VCaP (cell line): ENCODE results near the gene LPP.
A peak's percentile ranks its signal among the peaks of the same experiment; 100 is the strongest.

Source experiments
- H3K27ac ChIP-seq: fragments of 450-650 bp; 2 replicates; pipeline ENCODE4 v1.5.1; 2017
- CTCF ChIP-seq: fragments of 450-650 bp; conservative IDR thresholded peaks from 2 replicates; pipeline ENCODE4 v1.5.1; 2017; ENCODE audit warnings: mild to moderate bottlenecking, moderate library complexity

The LPP gene

GRCh38 chr3:188720215-188720614 lies 566.3 kb downstream of the LPP start:
- H3K27ac ChIP-seq: no peak overlapping the region
- no peak for TF ChIP-seq CTCF

GRCh38 chr3:188720636-188721035 lies 566.7 kb downstream of the LPP start:
- H3K27ac ChIP-seq: no peak overlapping the region
- TF ChIP-seq CTCF: no peak

DNA sequence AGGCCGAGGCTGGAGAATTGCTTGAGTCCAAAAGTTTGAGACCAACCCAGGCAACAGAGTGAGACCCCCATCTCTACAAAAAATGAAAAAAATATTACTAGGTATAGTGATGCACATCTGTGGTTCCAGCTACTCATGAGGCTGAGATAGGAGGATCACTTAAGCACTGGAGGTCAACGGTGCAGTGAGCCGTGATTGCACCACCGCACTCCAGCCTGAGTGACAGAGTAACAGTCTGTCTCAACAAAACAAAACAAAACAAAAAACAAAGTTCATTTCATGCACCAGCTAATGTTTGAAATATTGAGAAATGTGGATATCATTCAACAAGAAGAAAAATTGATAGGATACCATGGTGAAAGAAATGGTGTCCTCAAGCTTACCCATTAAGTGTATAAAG lies 567.4 kb downstream of the LPP start:
- 0 out of 2 replicates have a peak overlapping the region, but pooled peaks have one; percentile 5 for H3K27ac ChIP-seq
- no peak for TF ChIP-seq CTCF

DNA sequence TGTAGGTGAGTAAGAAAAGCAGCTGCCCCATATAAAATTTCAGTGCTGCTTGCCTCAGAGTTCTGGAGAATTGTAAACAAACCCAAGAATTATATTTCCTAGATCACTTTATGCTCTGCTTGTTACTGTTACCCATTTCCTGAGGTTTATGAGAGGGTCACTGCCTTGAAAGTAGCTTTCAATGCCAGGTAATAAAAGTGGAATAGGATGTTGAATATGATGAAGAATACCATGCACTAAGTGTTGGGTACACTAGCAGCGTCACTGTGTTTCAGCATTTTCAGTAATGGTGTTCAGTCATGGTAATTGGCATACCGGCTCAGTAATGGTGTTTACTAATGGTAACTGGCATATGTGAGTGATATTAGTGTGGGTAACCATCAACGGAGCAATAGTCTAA lies 568.0 kb downstream of the LPP start:
- H3K27ac ChIP-seq: 0 out of 2 replicates have a peak overlapping the region, but pooled peaks have one; percentile 5
- no peak for TF ChIP-seq CTCF

DNA sequence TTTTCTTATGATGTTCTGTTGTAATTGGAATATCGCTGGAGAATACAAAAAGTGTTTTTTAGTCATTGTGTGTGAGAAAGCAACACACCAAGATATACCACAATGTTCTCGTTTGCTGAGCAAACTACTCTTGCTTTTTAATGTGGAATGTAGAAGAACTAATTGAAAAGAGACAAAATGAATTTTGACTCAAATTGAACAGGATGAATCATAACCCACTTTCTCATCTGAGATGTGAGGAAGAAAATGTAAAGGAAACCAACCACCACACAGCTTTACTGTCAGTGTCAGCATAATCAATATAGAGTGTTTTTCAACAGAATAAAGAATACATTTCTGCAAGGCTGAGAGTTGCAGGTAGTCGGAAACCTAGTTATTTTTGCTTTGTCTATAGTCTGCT lies 569.0 kb downstream of the LPP start:
- H3K27ac ChIP-seq: no peak overlapping the region
- no peak for TF ChIP-seq CTCF

- H3K27ac ChIP-seq: no peak overlapping the region
- TF ChIP-seq CTCF: no peak
These were observed 573.1 kb downstream of the LPP start for GRCh38 chr3:188727052-188727451.

DNA sequence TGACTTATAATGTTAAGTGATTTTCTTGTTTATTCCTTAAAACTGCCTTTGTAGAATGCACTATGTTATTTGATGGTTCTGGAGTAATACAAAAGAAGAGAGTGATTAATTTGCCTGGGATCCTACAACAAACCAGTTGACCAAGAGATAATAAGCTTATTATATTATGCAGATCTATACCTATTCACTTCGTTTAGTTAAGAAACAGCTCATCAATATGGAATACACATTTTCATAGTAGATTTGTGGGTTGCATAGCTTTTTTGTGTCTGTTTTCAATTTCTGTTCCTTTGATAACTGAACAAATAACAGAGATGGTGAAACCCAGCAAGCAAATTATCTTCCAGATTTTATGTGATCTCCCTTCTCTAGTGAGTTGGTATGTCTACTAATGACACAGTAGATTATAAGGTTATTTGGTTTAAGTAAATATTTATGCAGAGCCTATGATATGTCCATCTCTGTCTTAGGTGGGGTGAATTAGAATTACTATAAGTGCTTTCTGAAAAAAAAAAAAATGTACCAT lies 574.5 kb downstream of the LPP start:
- no peak for TF ChIP-seq CTCF
- H3K27ac ChIP-seq: no peak overlapping the region
